Right renal pelvis (tissue), 4 donors: ENCODE results near the gene ALDH3B1. TPM values are rescaled to one million over a fixed set of nuclear protein-coding genes. Genes with fewer than 3 reads are reported as not detected.
"Not testable (repeated sequence)": the region's sequence is repeated elsewhere in the genome, so short reads cannot be mapped to it uniquely, and the experiment has no call there.

ENCODE experiments used
- DNase-seq, 4 donors: peaks; one replicate each; pipeline ENCODE4 v3.0.0-alpha.2; 2013; ENCODE audit warnings: low read depth in 4 of 4, low spot score in 3 of 4, missing footprints in 1 of 4
- polyA plus RNA-seq, 4 donors: library from polyadenylated mRNA; unstranded; fragments of 120-200 nt; gene quantifications; one replicate each; pipeline ENCODE4 v1.2.1, GENCODE V29; 2013; ENCODE audit not compliant: insufficient read length in 4 of 4

Gene ALDH3B1, protein sequence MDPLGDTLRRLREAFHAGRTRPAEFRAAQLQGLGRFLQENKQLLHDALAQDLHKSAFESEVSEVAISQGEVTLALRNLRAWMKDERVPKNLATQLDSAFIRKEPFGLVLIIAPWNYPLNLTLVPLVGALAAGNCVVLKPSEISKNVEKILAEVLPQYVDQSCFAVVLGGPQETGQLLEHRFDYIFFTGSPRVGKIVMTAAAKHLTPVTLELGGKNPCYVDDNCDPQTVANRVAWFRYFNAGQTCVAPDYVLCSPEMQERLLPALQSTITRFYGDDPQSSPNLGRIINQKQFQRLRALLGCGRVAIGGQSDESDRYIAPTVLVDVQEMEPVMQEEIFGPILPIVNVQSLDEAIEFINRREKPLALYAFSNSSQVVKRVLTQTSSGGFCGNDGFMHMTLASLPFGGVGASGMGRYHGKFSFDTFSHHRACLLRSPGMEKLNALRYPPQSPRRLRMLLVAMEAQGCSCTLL
- 1 to 10 TPM; 1.5 to 3.0 (median 2.2) TPM for polyA plus RNA-seq

DNA sequence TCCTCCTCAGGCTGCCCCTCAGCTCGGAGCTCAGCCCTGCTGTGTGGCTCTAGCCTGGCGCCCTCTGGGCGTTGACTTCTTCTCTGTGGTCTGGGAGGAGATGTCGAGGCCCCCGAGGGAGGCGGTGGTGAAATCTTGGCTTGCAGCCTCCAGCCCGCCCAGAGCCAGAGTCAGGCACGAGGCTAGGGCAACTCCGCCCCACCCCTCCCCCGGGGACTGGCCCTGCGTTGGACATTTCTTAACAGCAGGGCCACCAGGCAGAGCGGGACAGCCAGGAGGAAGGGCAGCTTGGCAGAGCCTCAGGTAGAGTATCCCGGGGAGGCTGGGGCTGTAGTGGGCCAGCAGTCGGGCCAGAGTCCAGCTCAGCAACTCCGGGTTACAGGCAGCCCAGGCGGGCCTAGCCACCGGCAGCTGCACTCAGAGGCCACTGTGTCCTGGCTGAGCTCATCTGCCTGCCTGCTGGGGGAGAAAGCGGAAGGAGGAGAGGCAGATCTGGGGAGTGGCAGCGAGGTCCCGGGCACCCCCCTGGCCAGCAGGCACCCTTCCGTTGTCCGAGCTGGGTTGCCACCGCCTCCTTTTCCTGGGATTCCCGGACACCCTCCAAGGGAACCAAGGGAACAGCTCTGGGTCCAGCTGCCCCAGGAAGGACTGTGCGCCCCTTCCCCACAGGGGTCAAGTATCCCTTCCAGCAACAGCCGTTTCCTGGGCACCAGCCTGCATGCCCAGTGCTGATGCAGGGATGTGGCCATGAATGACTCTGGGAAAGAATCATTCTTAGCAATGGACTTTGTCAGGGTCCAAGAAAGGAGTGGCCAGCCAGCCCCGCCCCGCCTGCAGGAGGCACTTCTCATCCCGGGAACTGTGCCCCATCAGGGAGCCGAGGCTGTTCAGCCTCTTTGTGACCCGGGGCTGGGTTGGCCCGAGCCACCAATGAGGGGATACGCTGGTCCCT, at the start of gene ALDH3B1:
ALDH3B1 (plus strand) TSS at position 238 of the 952 bp plus-strand sequence. CDS start 4,971 bp downstream, outside the sequence.
- DNase-seq: no peak

DNA sequence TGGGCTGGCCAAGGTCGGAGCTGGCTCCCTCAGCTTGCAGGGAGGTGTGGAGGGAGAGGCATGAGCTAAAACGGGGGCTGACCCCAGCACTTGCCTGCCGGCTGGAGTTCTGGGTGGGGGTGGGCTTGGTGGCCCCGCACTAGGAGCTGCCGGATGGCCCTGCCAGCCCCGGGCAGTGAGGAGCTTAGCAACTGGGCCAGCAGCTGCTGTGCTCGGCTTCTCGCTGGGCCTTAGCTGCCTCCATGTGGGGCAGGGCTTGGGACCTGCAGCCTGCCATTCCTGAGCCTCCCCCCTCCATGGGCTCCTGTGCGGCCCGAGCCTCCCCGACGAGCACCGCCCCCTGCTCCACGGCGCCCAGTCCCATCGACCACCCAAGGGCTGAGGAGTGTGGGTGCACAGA, 46.9 kb upstream of the ALDH3B1 start:
- not testable (repeated sequence) for DNase-seq

DNA sequence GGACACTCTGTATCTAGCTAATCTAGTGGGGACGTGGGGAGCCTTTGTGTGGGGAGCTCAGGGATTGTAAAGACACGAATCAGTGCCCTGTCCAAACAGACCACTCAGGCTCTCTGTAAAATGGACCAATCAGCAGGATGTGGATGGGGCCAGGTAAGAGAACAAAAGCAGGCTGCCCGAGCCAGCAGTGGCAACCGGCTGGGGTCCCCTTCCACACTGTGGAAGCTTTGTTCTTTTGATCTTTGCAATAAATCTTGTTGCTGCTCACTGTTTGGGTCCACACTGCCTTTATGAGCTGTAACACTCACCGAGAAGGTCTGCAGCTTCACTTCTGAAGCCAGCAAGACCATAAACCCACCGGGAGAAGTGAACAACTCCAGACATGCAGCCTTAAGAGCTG, 46.2 kb upstream of the ALDH3B1 start:
- not testable (repeated sequence) for DNase-seq

DNA sequence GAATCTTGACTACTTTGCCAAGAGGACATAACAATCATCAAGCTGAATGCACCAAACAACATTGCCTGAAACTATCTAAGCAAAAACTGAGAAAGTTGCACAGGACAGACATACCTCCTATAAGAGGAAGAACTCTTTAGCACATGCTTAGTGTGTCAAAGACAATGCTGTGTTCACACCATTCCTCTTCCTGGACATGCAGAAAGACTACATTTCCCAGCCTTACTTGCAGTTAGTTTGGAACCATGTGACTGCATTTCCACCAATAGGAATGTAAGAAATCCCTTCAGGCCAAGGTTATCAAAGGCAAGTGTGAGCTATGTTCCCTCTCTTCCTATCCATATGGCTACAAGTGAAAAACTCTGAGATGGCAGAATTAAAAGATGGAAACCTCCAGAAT, 45.4 kb upstream of the ALDH3B1 start:
- not testable (repeated sequence) for DNase-seq

DNA sequence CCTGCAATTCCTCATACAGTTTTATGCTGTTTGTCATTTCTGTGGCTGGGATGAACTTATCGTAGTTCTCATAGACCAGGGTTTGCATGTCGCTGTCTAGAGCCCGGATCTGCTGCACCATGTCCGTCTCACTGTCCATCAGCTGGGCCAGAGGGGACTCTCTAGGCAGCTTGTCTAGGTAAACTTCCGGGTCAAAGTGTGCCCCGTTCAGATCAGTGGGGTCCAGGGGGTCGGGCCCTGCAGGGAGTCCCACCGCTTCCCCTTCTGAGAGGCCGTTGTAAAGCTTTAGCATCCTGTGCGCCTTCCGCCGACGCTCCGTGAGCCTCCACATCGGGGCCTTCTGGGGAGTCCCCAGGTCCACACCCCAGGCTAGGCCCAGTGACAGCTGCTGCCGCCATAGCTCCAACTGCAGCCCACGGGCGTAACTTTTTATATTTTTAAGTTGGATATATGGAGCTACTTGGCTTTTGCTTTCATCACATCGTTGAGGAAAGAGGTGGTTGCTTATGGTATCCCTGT, 44.2 kb upstream of the ALDH3B1 start:
- not testable (repeated sequence) for DNase-seq

DNA sequence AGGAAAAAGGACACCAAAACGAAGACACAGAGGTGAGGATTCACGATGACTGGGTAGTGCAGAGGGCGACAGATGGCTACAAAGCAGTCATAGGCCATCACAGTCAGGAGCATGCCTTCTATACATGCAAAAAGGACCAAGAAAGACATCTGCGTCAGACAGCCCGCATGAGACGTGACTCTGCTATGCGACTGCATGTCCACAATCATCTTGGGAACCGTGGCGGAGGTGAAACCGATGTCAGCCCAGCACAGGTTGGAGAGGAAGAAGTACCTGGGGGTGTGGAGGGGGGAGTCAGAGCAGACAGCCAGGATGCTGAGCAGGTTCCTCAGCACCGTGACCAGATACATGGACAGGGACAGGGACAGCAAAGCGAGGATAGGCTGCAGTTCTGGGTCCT, 35.4 kb upstream of the ALDH3B1 start:
- not testable (repeated sequence) for DNase-seq

DNA sequence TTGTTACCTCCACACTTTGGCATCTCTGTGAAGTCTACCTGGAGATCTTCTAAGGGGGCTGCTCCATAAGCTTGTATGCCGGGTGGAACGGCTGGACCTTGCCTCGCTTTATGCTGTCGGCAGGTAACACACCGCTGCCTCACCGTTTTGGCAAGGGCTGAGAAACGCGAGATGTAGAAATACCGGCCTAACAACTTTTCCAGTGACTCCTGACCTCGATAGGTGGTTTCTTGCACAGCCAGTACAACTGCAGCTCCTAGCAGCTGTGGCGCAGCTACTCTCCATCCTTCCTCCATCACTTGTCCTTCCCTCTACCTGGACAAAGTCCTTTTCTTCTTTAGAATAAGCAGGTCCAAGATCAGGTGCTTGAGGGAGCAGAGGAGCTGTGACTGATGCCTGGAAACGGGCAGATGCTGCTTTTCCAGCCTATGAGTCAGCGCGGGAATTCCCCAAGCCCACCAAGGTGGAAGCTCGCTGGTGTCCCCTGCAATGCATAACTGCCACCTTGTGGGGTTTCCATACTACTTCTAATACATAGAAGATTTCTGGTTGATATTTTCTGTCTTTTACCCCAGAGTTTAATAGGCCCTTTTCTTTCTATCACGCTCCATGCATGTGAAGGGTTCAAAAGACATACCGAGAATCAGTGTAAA, 31.2 kb upstream of the ALDH3B1 start:
- DNase-seq: peak in 1 of 4 donors; percentile 43

DNA sequence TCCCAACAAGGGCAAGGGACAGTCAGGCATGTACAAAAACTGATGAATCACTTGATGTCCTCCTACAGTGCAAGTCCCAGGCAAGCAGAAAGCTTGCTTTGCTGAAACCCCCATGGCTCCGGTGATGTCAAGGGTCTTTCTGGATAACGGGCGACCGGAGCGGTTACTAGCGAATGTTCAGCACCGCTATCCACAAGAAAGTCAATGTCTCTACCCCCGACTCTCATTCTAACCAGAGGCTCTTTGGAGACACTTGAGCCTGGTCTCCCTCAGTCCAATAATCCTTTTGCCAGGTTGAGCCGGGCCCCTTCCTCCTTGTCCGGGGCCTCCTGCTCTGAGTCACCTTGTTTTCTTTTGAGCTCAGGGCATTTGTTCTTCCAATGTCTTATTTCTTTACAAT, 28.9 kb upstream of the ALDH3B1 start:
- DNase-seq: not testable (repeated sequence)

DNA sequence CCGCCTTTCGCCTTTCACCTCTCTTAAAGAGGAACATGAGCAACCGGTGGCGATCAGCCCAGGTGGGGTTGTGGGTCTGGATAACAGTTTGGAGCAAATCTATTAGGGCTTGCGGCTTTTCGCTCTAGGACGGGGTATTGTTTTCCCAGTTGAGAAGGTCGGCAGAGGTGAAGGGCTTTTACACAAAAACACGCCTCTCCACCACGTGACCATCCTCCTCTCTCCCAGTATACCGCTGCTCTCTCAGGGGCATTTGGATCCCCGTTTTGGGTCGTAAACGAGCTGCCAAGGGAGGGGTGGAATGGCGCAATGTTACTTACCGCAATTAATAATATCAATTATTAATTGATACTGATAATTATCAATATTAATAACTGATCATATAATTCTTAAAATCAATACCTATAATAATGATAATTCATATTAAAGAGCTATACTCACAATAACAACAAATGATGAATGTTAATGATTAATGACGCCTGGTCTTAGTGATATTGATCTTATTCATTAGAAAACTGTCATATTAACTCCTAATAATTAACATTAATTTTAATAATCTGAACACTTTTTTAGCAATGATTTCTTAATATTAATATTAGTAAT, 27.8 kb upstream of the ALDH3B1 start:
- DNase-seq: not testable (repeated sequence)

DNA sequence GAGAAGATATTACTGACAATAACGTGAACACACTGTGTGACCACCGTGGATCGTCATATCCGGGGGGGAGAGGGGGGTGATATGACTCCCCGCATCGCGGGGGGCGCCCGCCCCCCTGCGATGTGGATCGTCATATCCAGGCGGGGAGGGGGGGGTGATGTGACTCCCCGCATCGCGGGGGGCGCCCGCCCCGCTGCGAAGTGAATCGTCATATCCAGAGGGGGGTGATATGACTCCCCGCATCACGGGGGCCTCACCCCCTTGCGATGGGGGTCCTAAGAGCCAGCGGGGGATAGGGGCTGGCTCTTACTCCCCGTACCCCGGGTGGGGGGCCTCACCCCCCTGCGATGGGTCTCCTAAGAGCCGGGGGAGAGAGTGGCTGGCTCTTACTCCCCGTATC, 26.2 kb upstream of the ALDH3B1 start:
- no peak for DNase-seq

DNA sequence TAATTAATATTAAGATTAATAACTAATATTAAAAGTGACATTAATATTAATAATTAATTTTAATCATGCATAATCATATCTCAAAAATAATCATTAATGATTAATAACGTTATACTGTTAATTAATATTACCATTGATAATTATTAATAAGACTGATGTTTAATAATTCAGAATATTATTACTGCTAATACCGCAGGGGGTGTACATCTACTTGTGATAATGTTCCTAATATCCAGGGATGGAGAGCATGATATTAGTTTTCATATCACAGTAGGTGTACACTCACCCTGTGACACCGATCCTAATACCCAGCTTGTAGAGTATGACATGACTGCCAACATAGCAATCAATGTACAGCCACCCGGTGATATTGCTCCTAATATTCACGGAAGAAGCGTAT, 24.8 kb upstream of the ALDH3B1 start:
- DNase-seq: not testable (repeated sequence)

DNA sequence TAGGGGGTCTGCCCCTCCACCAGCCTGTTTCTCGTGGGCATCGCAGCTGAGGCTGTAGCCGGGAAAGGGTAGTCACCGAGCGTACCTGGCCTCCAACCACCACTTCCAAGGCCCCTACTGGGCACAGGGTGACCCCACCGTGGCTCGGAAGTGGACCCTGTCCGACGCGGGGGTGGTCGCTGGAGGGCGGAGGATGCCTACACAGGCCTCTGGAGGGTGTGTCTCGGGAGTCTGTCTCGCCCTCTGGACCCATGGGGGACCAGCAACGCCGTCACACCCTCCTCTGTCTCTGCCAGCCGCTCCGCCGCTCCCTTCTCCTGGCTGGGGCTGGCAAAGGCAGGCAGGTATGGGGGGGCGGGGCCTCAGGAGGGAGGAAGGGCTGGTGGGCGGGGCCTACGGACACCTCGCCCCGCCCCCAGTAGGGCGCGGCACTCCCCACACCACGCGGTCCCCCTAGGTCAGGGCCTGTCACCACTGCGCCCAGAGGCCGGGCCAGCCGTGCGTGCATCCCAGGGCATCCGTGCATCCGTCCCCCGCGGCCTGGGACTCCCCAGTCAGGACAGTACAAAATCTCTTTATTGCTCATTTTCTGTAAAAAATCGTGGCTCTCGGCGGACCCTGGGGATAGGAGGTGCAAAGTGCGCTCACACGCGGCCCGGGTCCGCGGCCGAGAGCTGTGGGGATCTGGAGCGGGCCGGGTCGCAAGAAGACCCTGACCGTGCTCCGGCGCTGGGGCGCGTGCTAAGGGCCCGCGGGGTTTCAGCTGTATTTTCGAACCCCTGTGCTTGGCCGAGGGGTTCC, 19.4 kb upstream of the ALDH3B1 start:
- not testable (repeated sequence) for DNase-seq

DNA sequence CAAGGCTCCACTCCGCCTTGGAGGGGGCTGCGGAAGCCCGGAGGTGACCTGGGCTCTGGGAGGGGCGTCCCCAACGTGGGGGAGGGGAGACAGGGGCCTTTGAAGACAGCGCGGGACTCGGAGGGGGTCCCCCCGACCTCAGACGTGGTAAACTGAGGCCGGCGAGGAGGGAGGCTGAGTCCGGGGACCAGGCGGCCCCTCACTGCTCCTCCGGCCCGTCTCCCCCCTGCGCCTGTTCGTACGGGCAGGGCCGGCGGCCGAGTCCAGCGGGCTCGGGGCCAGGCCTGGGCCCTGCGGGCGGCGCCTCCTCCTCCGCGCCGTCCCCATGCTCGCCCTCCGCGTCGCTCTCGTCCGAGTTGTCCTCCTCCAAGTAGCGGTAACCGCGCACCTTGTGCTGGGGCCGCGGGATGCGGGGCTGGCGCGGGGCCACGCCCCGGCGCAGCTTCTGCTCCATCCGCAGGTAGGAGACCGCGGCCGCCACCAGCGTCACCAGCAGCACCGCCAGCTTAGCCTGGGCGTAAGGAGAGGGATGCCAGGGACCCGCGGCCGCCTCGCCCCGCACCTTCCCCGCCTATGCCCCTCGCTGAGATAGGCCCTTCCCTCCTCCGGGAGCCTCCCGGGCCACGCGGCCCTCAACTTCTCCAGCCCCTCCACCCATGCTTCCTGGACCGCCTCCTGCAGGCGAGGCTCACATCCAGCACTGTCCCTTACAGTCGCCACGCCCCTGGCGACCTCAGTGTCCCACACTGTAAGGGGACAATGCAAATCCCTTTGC, 18.6 kb upstream of the ALDH3B1 start:
- not testable (repeated sequence) for DNase-seq

DNA sequence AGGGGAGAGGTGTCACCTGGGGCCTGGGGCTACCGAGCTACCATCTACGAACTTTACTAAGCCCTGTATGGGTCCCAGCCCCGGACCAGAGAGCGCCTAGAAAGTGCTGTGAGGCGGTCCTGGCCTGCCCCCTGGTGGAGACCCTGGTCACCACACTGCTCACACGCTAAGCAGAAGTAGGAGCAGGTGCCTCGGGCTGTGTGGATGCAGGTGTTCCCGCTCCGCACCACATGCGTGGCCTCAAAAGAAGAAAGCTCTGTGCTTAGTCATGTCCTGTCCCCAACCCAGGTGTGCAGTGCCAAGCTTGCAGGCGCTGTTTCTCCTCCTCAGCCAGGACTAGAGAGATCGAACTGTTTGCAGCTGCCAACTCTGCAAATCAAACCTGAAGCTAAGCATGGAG, 16.3 kb upstream of the ALDH3B1 start:
- DNase-seq: not testable (repeated sequence)

DNA sequence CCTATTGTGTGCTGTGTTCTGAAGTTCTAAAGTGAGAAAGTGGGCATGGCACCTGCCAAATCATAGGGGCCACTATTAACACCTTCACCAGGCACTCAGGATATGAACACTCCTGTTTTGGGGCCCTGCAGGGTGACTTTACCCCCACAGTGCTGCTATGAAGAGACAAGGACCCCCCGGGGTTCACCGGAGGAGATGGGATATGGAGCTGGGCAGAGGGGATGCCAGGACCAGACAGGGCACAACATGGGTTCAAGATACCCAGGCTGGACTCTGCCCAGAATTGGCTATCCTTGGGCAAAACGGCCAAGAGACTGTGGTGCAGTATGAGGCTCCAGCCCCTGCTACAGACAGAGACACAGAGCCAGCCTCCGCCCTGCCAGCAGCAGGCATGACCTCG, 15.7 kb upstream of the ALDH3B1 start:
- DNase-seq: not testable (repeated sequence)

DNA sequence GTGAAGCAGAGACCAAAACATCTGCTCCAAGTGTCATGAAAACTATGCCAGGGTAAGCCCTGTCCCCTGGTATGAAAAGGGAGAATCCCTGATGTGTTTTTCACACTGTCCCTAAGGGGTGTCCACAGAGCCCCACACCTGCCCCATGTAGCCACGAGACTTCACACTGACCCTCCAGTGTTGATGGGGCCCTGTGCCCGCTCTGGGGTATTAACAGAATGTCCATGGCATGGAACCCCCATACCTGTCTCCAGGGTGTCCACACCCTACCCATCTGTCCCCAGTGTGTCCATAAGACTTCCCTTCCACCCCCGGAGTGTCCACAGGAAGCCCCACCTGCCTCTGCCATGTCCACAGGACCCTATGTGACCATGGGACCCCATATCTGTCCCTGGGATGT, 15.0 kb upstream of the ALDH3B1 start:
- not testable (repeated sequence) for DNase-seq

DNA sequence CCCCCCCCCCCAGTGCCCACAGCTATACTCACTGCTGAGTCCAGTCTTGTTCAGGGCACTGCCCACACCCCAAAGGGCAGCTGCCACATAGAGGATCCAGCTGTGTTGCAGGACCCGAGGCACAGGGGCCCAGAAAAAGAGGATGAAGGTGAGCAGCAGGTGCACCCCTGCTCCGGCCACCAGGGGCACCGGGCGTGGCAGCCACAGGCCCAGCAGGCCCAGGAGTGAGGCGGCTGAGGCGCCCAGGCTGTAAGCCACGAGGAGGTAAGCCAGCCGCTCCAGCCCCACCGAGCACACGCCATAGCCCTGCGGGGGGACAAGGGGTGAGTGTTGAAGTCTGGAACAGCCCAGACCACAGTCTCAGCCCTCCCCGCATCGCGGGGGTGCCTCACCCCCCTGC, 14.5 kb upstream of the ALDH3B1 start:
- DNase-seq: not testable (repeated sequence)

DNA sequence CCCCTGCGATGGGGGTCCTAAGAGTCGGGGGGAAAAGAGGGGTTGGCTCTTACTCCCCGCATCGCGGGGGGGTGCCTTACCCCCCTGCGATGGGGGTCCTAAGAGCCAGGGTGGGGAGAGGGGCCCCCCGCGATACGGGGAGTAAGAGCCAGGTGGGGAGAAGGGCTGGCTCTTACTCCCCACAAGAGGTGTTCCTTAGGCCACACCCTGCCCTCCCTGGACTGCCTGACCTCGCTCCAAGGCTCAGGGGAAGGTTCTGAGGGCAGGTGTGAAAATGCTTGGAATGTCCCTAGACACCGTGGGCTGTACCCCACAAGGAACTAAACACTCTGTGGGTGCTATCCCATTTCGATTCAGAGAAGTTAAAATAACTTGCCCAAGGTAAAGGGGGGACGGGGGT, 14.1 kb upstream of the ALDH3B1 start:
- no peak for DNase-seq
